K562 (cell line): ENCODE measurements around the gene KLRB1. TPM values are rescaled to one million over a fixed set of nuclear protein-coding genes. Genes with fewer than 3 reads are reported as not detected.
A peak's percentile ranks its signal among the peaks of the same experiment; 100 is the strongest.

Experiments
- EGR1 ChIP-seq: fragments of 450-650 bp; conservative IDR thresholded peaks from 2 replicates; pipeline ENCODE4 v1.6.1; 2017; ENCODE audit warnings: mild to moderate bottlenecking
- HCFC1 ChIP-seq: IDR thresholded peaks from 2 replicates; pipeline ENCODE4 v1.6.1; 2012; ENCODE audit warnings: low read depth, low read length, improper control_type of control experiment
- KLF1 ChIP-seq: fragments of 450-650 bp; IDR thresholded peaks from 2 replicates; pipeline ENCODE4 v1.6.1; 2016; ENCODE audit warnings: missing genetic modification characterization, missing compliant biosample characterization
- OTX1 ChIP-seq: fragments of 450-650 bp; formaldehyde crosslinking; IDR thresholded peaks from 2 replicates; pipeline ENCODE4 v1.4.0; 2022; ENCODE audit warnings: mild to moderate bottlenecking
- STAT5B ChIP-seq: fragments of 250-450 bp; sonication (Bioruptor Pico); IDR thresholded peaks from 2 replicates; pipeline ENCODE4 v1.8.0; 2021; ENCODE audit warnings: mild to moderate bottlenecking, inconsistent platforms
- ZBTB40 ChIP-seq, 2 experiments: fragments of 450-650 bp in 1 of 2; sonication (generic) in 1 of 2; formaldehyde crosslinking in 1 of 2; IDR thresholded peaks; 2 replicates each; pipeline versions ENCODE4 v1.7.1 to v1.9.0; 2016 to 2022; ENCODE audit warnings: inconsistent platforms in 1 of 2, mild to moderate bottlenecking in 1 of 2, missing genetic modification reagents in 1 of 2
- ZNF511 ChIP-seq: sonication (generic); formaldehyde crosslinking; IDR thresholded peaks from 2 replicates; pipeline ENCODE4 v1.8.0; 2022; ENCODE audit warnings: mild to moderate bottlenecking, missing genetic modification reagents
- polyA plus RNA-seq, 8 experiments: library from polyadenylated mRNA; depleted of rRNA in 4 of 8; stranded (reverse) in 5 of 8; unstranded in 3 of 8; fragments of >200 nt; fragmentation: Nextera tagmentation in 2 of 8; fragmentation: Illumina TruSeq in 1 of 8; extraction: Ambion mirVana in 2 of 8; extraction: Trizol in 1 of 8; gene quantifications; 2 replicates each; pipeline versions ENCODE4 v1.2.1 to v1.2.3, GENCODE V29; 2011 to 2014; ENCODE audit warnings: inconsistent platforms in 1 of 8, missing spikeins in 1 of 8
- total RNA-seq, 7 experiments: library from RNA; depleted of rRNA in 6 of 7; stranded (reverse); fragments of >200 nt in 6 of 7; fragmentation: Illumina TruSeq in 2 of 7; extraction: Trizol in 2 of 7; gene quantifications; 2 replicates each; pipeline versions ENCODE4 v1.2.1 to v1.2.3, GENCODE V29; 2011 to 2021; ENCODE audit warnings: low replicate concordance in 1 of 7
- TF ChIP-seq, protein P1 (sequence below): sonication (generic); formaldehyde crosslinking; IDR thresholded peaks from 2 replicates; pipeline ENCODE4 v1.9.0; 2022; ENCODE audit warnings: mild to moderate bottlenecking, missing genetic modification reagents
- TF ChIP-seq, protein P2 (sequence below), 3 experiments: fragments of 200-800 bp in 1 of 3; fragments of 250-450 bp in 1 of 3; fragments of 450-650 bp in 1 of 3; sonication (Bioruptor Pico) in 1 of 3; sonication (Bioruptor generic) in 1 of 3; formaldehyde crosslinking in 1 of 3; IDR thresholded peaks; 2 replicates each; pipeline versions ENCODE4 v1.6.1 to v1.8.0; 2016 to 2022; ENCODE audit warnings: mild to moderate bottlenecking in 2 of 3, missing genetic modification characterization in 2 of 3, missing compliant biosample characterization in 1 of 3, moderate library complexity in 1 of 3
- TF ChIP-seq, protein P3 (sequence below): fragments of 450-650 bp; formaldehyde crosslinking; IDR thresholded peaks from 2 replicates; pipeline ENCODE4 v1.4.0; 2022; ENCODE audit warnings: mild to moderate bottlenecking, moderate library complexity

The KLRB1 gene
- total and polyA plus RNA-seq, 9 of the 15 experiments (the other 6 are each of a cell fraction or from before 2014, with no cell fraction given): not detected

DNA sequence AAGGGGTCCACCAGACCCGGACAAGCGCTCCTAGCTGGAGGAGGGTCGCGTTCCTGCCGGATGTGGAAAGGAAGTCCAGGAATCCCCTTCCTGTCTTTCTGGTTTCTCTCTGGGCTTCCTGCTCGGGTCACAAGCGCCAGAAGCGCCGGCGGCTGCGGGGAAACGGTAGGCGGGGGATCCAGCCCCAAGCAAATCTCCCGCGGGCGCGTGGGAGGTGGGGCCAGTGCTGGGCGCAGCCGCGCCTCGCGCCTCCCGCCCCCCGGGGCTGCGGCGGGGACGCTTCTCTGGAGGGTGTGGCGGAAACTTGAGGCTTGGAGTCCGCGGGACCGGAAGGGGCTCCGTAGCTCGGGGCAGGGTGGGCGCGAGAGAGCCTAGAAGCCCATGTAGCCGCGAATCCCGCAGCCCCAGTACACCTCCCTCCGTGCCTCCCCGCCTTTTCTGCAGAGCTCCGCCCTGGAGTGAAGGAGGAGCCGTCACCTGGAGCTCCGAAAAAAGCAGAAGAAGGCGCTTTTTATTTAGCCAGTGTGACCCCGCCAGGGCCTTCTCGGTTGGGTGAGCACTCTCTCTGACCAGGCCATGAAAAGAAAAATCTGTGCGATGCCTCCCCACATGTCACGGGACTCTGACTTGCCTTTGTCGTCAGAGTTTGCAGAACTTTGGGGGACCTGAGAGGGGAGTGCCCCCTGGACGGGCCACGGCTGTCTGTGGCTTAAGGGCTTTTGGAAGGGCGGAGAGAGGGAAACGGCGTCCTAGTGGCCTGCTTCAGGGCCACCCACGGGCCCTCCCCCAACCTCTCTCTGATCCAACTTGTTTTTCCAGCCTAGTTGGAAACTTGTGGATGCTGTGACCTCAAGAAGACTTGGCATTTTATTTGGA lies 40.3 kb upstream of the KLRB1 start (continued):
- TF ChIP-seq ZBTB40 (IDR thresholded peaks at IDR 0.05) (peak; percentile 43; the same call in 1 of the 2 replicates), ZBTB40 (CRISPR knock-in tag; IDR thresholded peaks at IDR 0.05) (no peak), ZNF511 (CRISPR knock-in tag) (0 out of 2 replicates have a peak, but pooled peaks have one; percentile 26), OTX1 (no peak), HCFC1 (no peak), KLF1 (peak; percentile 70; the same call in 1 of the 2 replicates), STAT5B (CRISPR knock-in tag) (no peak), EGR1 (peak; percentile 81)
- TF ChIP-seq, protein P1, sequence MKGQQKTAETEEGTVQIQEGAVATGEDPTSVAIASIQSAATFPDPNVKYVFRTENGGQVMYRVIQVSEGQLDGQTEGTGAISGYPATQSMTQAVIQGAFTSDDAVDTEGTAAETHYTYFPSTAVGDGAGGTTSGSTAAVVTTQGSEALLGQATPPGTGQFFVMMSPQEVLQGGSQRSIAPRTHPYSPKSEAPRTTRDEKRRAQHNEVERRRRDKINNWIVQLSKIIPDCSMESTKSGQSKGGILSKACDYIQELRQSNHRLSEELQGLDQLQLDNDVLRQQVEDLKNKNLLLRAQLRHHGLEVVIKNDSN (CRISPR knock-in tag): no peak
- TF ChIP-seq, protein P2, sequence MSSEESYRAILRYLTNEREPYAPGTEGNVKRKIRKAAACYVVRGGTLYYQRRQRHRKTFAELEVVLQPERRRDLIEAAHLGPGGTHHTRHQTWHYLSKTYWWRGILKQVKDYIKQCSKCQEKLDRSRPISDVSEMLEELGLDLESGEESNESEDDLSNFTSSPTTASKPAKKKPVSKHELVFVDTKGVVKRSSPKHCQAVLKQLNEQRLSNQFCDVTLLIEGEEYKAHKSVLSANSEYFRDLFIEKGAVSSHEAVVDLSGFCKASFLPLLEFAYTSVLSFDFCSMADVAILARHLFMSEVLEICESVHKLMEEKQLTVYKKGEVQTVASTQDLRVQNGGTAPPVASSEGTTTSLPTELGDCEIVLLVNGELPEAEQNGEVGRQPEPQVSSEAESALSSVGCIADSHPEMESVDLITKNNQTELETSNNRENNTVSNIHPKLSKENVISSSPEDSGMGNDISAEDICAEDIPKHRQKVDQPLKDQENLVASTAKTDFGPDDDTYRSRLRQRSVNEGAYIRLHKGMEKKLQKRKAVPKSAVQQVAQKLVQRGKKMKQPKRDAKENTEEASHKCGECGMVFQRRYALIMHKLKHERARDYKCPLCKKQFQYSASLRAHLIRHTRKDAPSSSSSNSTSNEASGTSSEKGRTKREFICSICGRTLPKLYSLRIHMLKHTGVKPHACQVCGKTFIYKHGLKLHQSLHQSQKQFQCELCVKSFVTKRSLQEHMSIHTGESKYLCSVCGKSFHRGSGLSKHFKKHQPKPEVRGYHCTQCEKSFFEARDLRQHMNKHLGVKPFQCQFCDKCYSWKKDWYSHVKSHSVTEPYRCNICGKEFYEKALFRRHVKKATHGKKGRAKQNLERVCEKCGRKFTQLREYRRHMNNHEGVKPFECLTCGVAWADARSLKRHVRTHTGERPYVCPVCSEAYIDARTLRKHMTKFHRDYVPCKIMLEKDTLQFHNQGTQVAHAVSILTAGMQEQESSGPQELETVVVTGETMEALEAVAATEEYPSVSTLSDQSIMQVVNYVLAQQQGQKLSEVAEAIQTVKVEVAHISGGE (CRISPR knock-in tag; IDR thresholded peaks at IDR 0.05): peak in 1 of 3 experiments; percentile 76; a peak in 2 of 6 replicates
- TF ChIP-seq, protein P3, sequence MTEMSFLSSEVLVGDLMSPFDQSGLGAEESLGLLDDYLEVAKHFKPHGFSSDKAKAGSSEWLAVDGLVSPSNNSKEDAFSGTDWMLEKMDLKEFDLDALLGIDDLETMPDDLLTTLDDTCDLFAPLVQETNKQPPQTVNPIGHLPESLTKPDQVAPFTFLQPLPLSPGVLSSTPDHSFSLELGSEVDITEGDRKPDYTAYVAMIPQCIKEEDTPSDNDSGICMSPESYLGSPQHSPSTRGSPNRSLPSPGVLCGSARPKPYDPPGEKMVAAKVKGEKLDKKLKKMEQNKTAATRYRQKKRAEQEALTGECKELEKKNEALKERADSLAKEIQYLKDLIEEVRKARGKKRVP: no peak
